ENCODE data around the gene TMEM108. TPM values are rescaled to one million over a fixed set of nuclear protein-coding genes. Genes with fewer than 3 reads are reported as not detected.

TMEM108 gene
- total RNA-seq, 1 experiment from 2014 or later = not detected

GRCh38 chr3:133273346-133273745 is 235.2 kb downstream of the TMEM108 start:
- Mint-ChIP-seq H3K4me1 (ENCODE audit: low read depth, unreplicated experiment) (no peaks in the 10 kb centered on the region), H3K4me3 (ENCODE audit: unreplicated experiment) (no peak overlapping the region), H3K9me3 (ENCODE audit: unreplicated experiment) (no peaks in the 10 kb centered on the region), H3K27me3 (ENCODE audit: insufficient read depth, unreplicated experiment) (peaks cover 5% of the 10 kb centered on the region), H3K27ac (ENCODE audit: unreplicated experiment) (no peak overlapping the region), H3K36me3 (ENCODE audit: insufficient read depth, unreplicated experiment) (no peaks in the 10 kb centered on the region)
- no peaks in the 10 kb centered on the region for H3K36me3 ChIP-seq (ENCODE audit: control insufficient read depth, insufficient read depth, low read length)
- H3K4me3 ChIP-seq (ENCODE audit: low read depth, low read length) = no peak overlapping the region
- no peaks in the 10 kb centered on the region for H3K9me3 ChIP-seq
- H3K4me1 ChIP-seq = peaks cover 5% of the 10 kb centered on the region; the same call in 1 of the 2 replicates
- CTCF ChIA-PET = no interaction called here
- no peaks in the 10 kb centered on the region for H3K27me3 ChIP-seq (replicated peaks; ENCODE audit: control insufficient read depth, insufficient read depth, low read length)
- intact Hi-C loops (cut with micrococcal nuclease; ENCODE audit: unreplicated experiment) = loop anchor here (5.0 kb wide), 2 partner anchors 109 to 231 kb away; no protein-coding TSS in a partner anchor
- TF ChIP-seq, protein P1, sequence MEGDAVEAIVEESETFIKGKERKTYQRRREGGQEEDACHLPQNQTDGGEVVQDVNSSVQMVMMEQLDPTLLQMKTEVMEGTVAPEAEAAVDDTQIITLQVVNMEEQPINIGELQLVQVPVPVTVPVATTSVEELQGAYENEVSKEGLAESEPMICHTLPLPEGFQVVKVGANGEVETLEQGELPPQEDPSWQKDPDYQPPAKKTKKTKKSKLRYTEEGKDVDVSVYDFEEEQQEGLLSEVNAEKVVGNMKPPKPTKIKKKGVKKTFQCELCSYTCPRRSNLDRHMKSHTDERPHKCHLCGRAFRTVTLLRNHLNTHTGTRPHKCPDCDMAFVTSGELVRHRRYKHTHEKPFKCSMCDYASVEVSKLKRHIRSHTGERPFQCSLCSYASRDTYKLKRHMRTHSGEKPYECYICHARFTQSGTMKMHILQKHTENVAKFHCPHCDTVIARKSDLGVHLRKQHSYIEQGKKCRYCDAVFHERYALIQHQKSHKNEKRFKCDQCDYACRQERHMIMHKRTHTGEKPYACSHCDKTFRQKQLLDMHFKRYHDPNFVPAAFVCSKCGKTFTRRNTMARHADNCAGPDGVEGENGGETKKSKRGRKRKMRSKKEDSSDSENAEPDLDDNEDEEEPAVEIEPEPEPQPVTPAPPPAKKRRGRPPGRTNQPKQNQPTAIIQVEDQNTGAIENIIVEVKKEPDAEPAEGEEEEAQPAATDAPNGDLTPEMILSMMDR (IDR thresholded peaks at IDR 0.05; ENCODE audit: insufficient read depth in 1 of 2, low read depth in 1 of 2, low read length in 1 of 2, severe bottlenecking in 1 of 2, unreplicated experiment in 1 of 2) = no peak
- no peak for DNase-seq
- no TSS peak for BruUV-seq (replicated peaks)
- POLR2A ChIA-PET = no interaction called here

GRCh38 chr3:133274477-133274876 is 236.3 kb downstream of the TMEM108 start:
- ChIA-PET POLR2A (no interaction called here), CTCF (interaction anchor here (0.6 kb wide), 1 partner anchor 201 kb away, joined by 6 read pairs; no protein-coding TSS in a partner anchor)
- H3K27me3 Mint-ChIP-seq (ENCODE audit: insufficient read depth, unreplicated experiment) = peaks cover 5% of the 10 kb centered on the region
- H3K27me3 ChIP-seq (replicated peaks; ENCODE audit: control insufficient read depth, insufficient read depth, low read length) = no peaks in the 10 kb centered on the region
- H3K4me1 ChIP-seq = peaks cover 6% of the 10 kb centered on the region; the same call in 1 of the 2 replicates
- H3K4me3 Mint-ChIP-seq (ENCODE audit: unreplicated experiment) = no peak overlapping the region
- BruUV-seq (replicated peaks) = no TSS peak
- H3K4me3 ChIP-seq (ENCODE audit: low read depth, low read length) = no peak overlapping the region
- no peak for DNase-seq
- intact Hi-C loops (cut with micrococcal nuclease; ENCODE audit: unreplicated experiment) = loop anchor here (5.0 kb wide), 2 partner anchors 108 to 232 kb away; no protein-coding TSS in a partner anchor
- H3K27ac Mint-ChIP-seq (ENCODE audit: unreplicated experiment) = no peak overlapping the region
- H3K4me1 Mint-ChIP-seq (ENCODE audit: low read depth, unreplicated experiment) = no peaks in the 10 kb centered on the region
- H3K36me3 ChIP-seq (ENCODE audit: control insufficient read depth, insufficient read depth, low read length) = no peaks in the 10 kb centered on the region
- TF ChIP-seq, protein P1 (IDR thresholded peaks at IDR 0.05; ENCODE audit: insufficient read depth in 1 of 2, low read depth in 1 of 2, low read length in 1 of 2, severe bottlenecking in 1 of 2, unreplicated experiment in 1 of 2) = no peak
- no peaks in the 10 kb centered on the region for H3K9me3 Mint-ChIP-seq (ENCODE audit: unreplicated experiment)
- H3K36me3 Mint-ChIP-seq (ENCODE audit: insufficient read depth, unreplicated experiment) = no peaks in the 10 kb centered on the region
- no peaks in the 10 kb centered on the region for H3K9me3 ChIP-seq

- no peaks in the 10 kb centered on the region for H3K4me1 Mint-ChIP-seq (ENCODE audit: low read depth, unreplicated experiment)
- no peaks in the 10 kb centered on the region for H3K9me3 Mint-ChIP-seq (ENCODE audit: unreplicated experiment)
- intact Hi-C loops (cut with micrococcal nuclease; ENCODE audit: unreplicated experiment) = no loop called here
- Histone ChIP-seq H3K36me3 (ENCODE audit: control insufficient read depth, insufficient read depth, low read length) (no peaks in the 10 kb centered on the region), H3K27me3 (replicated peaks; ENCODE audit: control insufficient read depth, insufficient read depth, low read length) (no peaks in the 10 kb centered on the region), H3K9me3 (no peaks in the 10 kb centered on the region), H3K4me1 (peaks cover 6% of the 10 kb centered on the region; the same call in 1 of the 2 replicates), H3K4me3 (ENCODE audit: low read depth, low read length) (no peak overlapping the region)
- H3K36me3 Mint-ChIP-seq (ENCODE audit: insufficient read depth, unreplicated experiment) = no peaks in the 10 kb centered on the region
- no TSS peak for BruUV-seq (replicated peaks)
- H3K4me3 Mint-ChIP-seq (ENCODE audit: unreplicated experiment) = no peak overlapping the region
- CTCF ChIA-PET = no interaction called here
- no peaks in the 10 kb centered on the region for H3K27me3 Mint-ChIP-seq (ENCODE audit: insufficient read depth, unreplicated experiment)
- POLR2A ChIA-PET = no interaction called here
- no peak overlapping the region for H3K27ac Mint-ChIP-seq (ENCODE audit: unreplicated experiment)
- DNase-seq = no peak
- TF ChIP-seq, protein P1 (IDR thresholded peaks at IDR 0.05; ENCODE audit: insufficient read depth in 1 of 2, low read depth in 1 of 2, low read length in 1 of 2, severe bottlenecking in 1 of 2, unreplicated experiment in 1 of 2) = no peak
Measured at GRCh38 chr3:133276594-133276993, 238.4 kb downstream of the TMEM108 start.

Measured in Caco-2 (cell line).